NCI-H1436 treated with DMSO at 0.1 percent for 48 hours (cell line): Measurements from ENCODE around the gene SERINC3.

Experiments
- DNase-seq: peaks from one replicate; lab custom pipeline; 2025; lab: John Stamatoyannopoulos, UW

SERINC3 gene

GRCh38 chr20:44532981-44533331 is 11.1 kb upstream of the SERINC3 start:
- no peak for DNase-seq

GRCh38 chr20:44532259-44532980 is 10.6 kb upstream of the SERINC3 start:
- no peak for DNase-seq

- no peak for DNase-seq
Measured at GRCh38 chr20:44528309-44528708, 6.4 kb upstream of the SERINC3 start.

GRCh38 chr20:44527716-44528199 is 5.9 kb upstream of the SERINC3 start:
- no peak for DNase-seq

- DNase-seq = no peak
Measured at GRCh38 chr20:44526129-44526528, 4.3 kb upstream of the SERINC3 start.

- no peak for DNase-seq
Measured at GRCh38 chr20:44523746-44524145, 1.9 kb upstream of the SERINC3 start.

- no peak for DNase-seq
Measured at GRCh38 chr20:44522841-44523240, 971 bp upstream of the SERINC3 start.

GRCh38 chr20:44520881-44521280 is 989 bp downstream of the SERINC3 start:
- no peak for DNase-seq

- DNase-seq = no peak
Measured at GRCh38 chr20:44518248-44518647, 3.6 kb downstream of the SERINC3 start.

- no peak for DNase-seq
Measured at GRCh38 chr20:44517454-44517853, 4.4 kb downstream of the SERINC3 start.

- no peak for DNase-seq
Measured at GRCh38 chr20:44516491-44516890, 5.4 kb downstream of the SERINC3 start.

- DNase-seq = no peak
Measured at GRCh38 chr20:44513871-44514270, 8.0 kb downstream of the SERINC3 start.

- no peak for DNase-seq
Measured at GRCh38 chr20:44509762-44510161, 12.1 kb downstream of the SERINC3 start.

GRCh38 chr20:44504402-44505307 is 17.2 kb downstream of the SERINC3 start:
- DNase-seq = no peak

- no peak for DNase-seq
Measured at GRCh38 chr20:44502968-44503367, 18.9 kb downstream of the SERINC3 start.

GRCh38 chr20:44501448-44501847 is 20.4 kb downstream of the SERINC3 start:
- DNase-seq = no peak

- no peak for DNase-seq
Measured at GRCh38 chr20:44500221-44500620, 21.6 kb downstream of the SERINC3 start.

GRCh38 chr20:44497761-44498160 is 24.1 kb downstream of the SERINC3 start:
- DNase-seq = no peak

- DNase-seq = no peak
Measured at GRCh38 chr20:44496976-44497375, 24.9 kb downstream of the SERINC3 start.

GRCh38 chr20:44495802-44496481 is 25.9 kb downstream of the SERINC3 start:
- DNase-seq = no peak

GRCh38 chr20:44495257-44495656 is 26.6 kb downstream of the SERINC3 start:
- DNase-seq = no peak

- no peak for DNase-seq
Measured at GRCh38 chr20:44494681-44495080, 27.2 kb downstream of the SERINC3 start.

GRCh38 chr20:44494266-44494665 is 27.6 kb downstream of the SERINC3 start:
- no peak for DNase-seq
